IMR-90 (cell line): ENCODE results near the gene DCHS2. TPM values are rescaled to one million over a fixed set of nuclear protein-coding genes. Genes with fewer than 3 reads are reported as not detected.

ENCODE experiments used
- ATAC-seq: fragments of 200-7000 bp; cut with Tn5 transposase; 2 replicates; pipeline ENCODE4 v1.9.1; 2020; ENCODE audit warnings: low read depth, mild to moderate bottlenecking, moderate library complexity
- BruUV-seq: library from RNA; stranded (reverse); fragments of 400-500 nt; replicated peaks from 2 replicates; lab custom pipeline; 2021; lab: Mats Ljungman, UMichigan
- CTCF ChIA-PET: fragments of 300-600 bp; formaldehyde crosslinking; extraction: SDS; loops from one replicate; lab custom pipeline; 2021; ENCODE audit warnings: antibody characterized with exemption; lab: Yijun Ruan, JAX
- POLR2A ChIA-PET: fragments of 300-600 bp; sonication (Branson Sonifier 250); formaldehyde crosslinking; loops from one replicate; lab custom pipeline; 2022; ENCODE audit warnings: antibody characterized with exemption; ENCODE audit not compliant: unreplicated experiment; lab: Charles Lee
- DNase-seq: peaks from one replicate; pipeline ENCODE4 v3.0.0; 2013
- H2AFZ ChIP-seq: replicated peaks from 2 replicates; pipeline ENCODE3; 2013; ENCODE audit warnings: low read length, mild to moderate bottlenecking; ENCODE audit not compliant: poor library complexity
- H2AK5ac ChIP-seq: 2 replicates; pipeline ENCODE4 v1.6.1; 2013; ENCODE audit warnings: low read depth, low read length, inconsistent platforms
- H2AK9ac ChIP-seq: replicated peaks from 2 replicates; pipeline ENCODE3; 2013; ENCODE audit warnings: mild to moderate bottlenecking, low read depth, low read length, moderate library complexity; ENCODE audit not compliant: poor library complexity
- H2BK120ac ChIP-seq: 2 replicates; pipeline ENCODE4 v1.6.1; 2013; ENCODE audit warnings: low read depth, low read length, inconsistent platforms
- H2BK15ac ChIP-seq: 3 replicates; pipeline ENCODE4 v1.6.1; 2013; ENCODE audit warnings: low read depth, low read length, inconsistent platforms
- H2BK20ac ChIP-seq: 2 replicates; pipeline ENCODE4 v1.6.1; 2013; ENCODE audit warnings: low read depth, mild to moderate bottlenecking, inconsistent platforms, low read length, moderate library complexity
- H2BK5ac ChIP-seq: 2 replicates; pipeline ENCODE4 v1.6.1; 2013; ENCODE audit warnings: mild to moderate bottlenecking, low read depth, low read length, inconsistent platforms; ENCODE audit not compliant: poor library complexity, severe bottlenecking
- H3K14ac ChIP-seq: replicated peaks from 2 replicates; pipeline ENCODE4 v1.6.1; 2013; ENCODE audit warnings: low read depth, low read length, inconsistent platforms
- H3K18ac ChIP-seq: 2 replicates; pipeline ENCODE4 v1.6.1; 2013; ENCODE audit warnings: low read depth, low read length, control low read depth
- H3K23ac ChIP-seq: 2 replicates; pipeline ENCODE4 v1.6.1; 2013; ENCODE audit warnings: low read depth, low read length, inconsistent platforms
- H3K27ac ChIP-seq: 2 replicates; pipeline ENCODE4 v1.5.1; 2013; ENCODE audit warnings: mild to moderate bottlenecking, control low read depth, low read length; ENCODE audit not compliant: insufficient read depth
- H3K27me3 ChIP-seq: 2 replicates; pipeline ENCODE4 v1.6.1; 2013; ENCODE audit warnings: low read length; ENCODE audit not compliant: control insufficient read depth, insufficient read depth
- H3K36me3 ChIP-seq: 2 replicates; pipeline ENCODE4 v1.6.1; 2013; ENCODE audit warnings: low read length, mixed read lengths; ENCODE audit not compliant: control insufficient read depth, insufficient read depth
- H3K4ac ChIP-seq: 2 replicates; pipeline ENCODE4 v1.6.1; 2013; ENCODE audit warnings: low read depth, low read length, inconsistent platforms
- H3K4me1 ChIP-seq: 2 replicates; pipeline ENCODE4 v1.6.1; 2013; ENCODE audit warnings: low read length, mixed read lengths; ENCODE audit not compliant: control insufficient read depth, insufficient read depth
- H3K4me2 ChIP-seq: 2 replicates; pipeline ENCODE4 v1.6.1; 2013; ENCODE audit warnings: low read depth, mild to moderate bottlenecking, control low read depth, low read length, moderate library complexity
- H3K4me3 ChIP-seq: 2 replicates; pipeline ENCODE4 v1.5.1; 2013; ENCODE audit warnings: low read depth, mild to moderate bottlenecking, control low read depth, low read length, moderate library complexity; ENCODE audit not compliant: insufficient read depth
- H3K56ac ChIP-seq: 2 replicates; pipeline ENCODE4 v1.6.1; 2013; ENCODE audit warnings: low read length, inconsistent platforms; ENCODE audit not compliant: insufficient read depth; ENCODE audit errors: extremely low read depth
- H3K79me1 ChIP-seq, 2 experiments: 2 replicates each; pipeline ENCODE4 v1.6.1; 2013; ENCODE audit warnings: low read length in 2 of 2, inconsistent platforms in 1 of 2, low read depth in 1 of 2
- H3K9ac ChIP-seq: 2 replicates; pipeline ENCODE4 v1.6.1; 2013; ENCODE audit warnings: low read depth, low read length, control low read depth
- H3K9me1 ChIP-seq: 2 replicates; pipeline ENCODE4 v1.6.1; 2013; ENCODE audit warnings: low read length, inconsistent platforms; ENCODE audit not compliant: insufficient read depth
- H3K9me3 ChIP-seq: 2 replicates; pipeline ENCODE4 v1.6.1; 2013; ENCODE audit warnings: low read length; ENCODE audit not compliant: control insufficient read depth, insufficient read depth
- H4K20me1 ChIP-seq: 2 replicates; pipeline ENCODE4 v1.6.1; 2013; ENCODE audit warnings: low read length, inconsistent platforms; ENCODE audit not compliant: insufficient read depth
- H4K5ac ChIP-seq: 2 replicates; pipeline ENCODE4 v1.6.1; 2013; ENCODE audit warnings: mild to moderate bottlenecking, low read depth, low read length, control low read depth
- H4K8ac ChIP-seq, 2 experiments: 2 replicates each; pipeline ENCODE4 v1.6.1; 2013; ENCODE audit warnings: low read depth in 2 of 2, low read length in 2 of 2, control low read depth in 1 of 2, inconsistent platforms in 1 of 2
- H4K91ac ChIP-seq: 2 replicates; pipeline ENCODE4 v1.6.1; 2013; ENCODE audit warnings: low read depth, low read length, inconsistent platforms; ENCODE audit not compliant: insufficient read depth
- BHLHE40 ChIP-seq: fragments of 150-350 bp; IDR thresholded peaks from 2 replicates; pipeline ENCODE4 v1.6.1; 2016; ENCODE audit warnings: mild to moderate bottlenecking, low read depth, low read length
- CHD1 ChIP-seq: IDR thresholded peaks from 2 replicates; pipeline ENCODE4 v1.6.1; 2012; ENCODE audit warnings: low read depth, low read length, improper control_type of control experiment
- ELK1 ChIP-seq: fragments of 150-350 bp; IDR thresholded peaks from 2 replicates; pipeline ENCODE4 v1.6.1; 2016; ENCODE audit warnings: low read depth, mild to moderate bottlenecking, low read length, moderate library complexity, borderline replicate concordance
- FOS ChIP-seq: fragments of 150-350 bp; IDR thresholded peaks from 2 replicates; pipeline ENCODE4 v1.6.1; 2016; ENCODE audit warnings: low read depth, low read length
- MAFK ChIP-seq: IDR thresholded peaks from 2 replicates; pipeline ENCODE4 v1.6.1; 2012; ENCODE audit warnings: low read depth, low read length, improper control_type of control experiment
- MAZ ChIP-seq: IDR thresholded peaks from 2 replicates; pipeline ENCODE4 v1.6.1; 2012; ENCODE audit warnings: low read depth, mild to moderate bottlenecking, low read length, improper control_type of control experiment, moderate library complexity, borderline replicate concordance
- MXI1 ChIP-seq: IDR thresholded peaks from 2 replicates; pipeline ENCODE4 v1.6.1; 2012; ENCODE audit warnings: low read depth, mild to moderate bottlenecking, low read length, moderate library complexity, borderline replicate concordance
- NFE2L2 ChIP-seq: fragments of 150-350 bp; IDR thresholded peaks from 2 replicates; pipeline ENCODE4 v1.6.1; 2016; ENCODE audit warnings: low read depth, mild to moderate bottlenecking, low read length
- RAD21 ChIP-seq: IDR thresholded peaks from 2 replicates; pipeline ENCODE4 v1.6.1; 2012; ENCODE audit warnings: low read length, improper control_type of control experiment
- RCOR1 ChIP-seq: IDR thresholded peaks from 2 replicates; pipeline ENCODE4 v1.6.1; 2012; ENCODE audit warnings: mild to moderate bottlenecking, low read length, improper control_type of control experiment; ENCODE audit not compliant: insufficient replicate concordance
- RFX5 ChIP-seq: IDR thresholded peaks from 2 replicates; pipeline ENCODE4 v1.8.0; 2012; ENCODE audit warnings: low read depth, mild to moderate bottlenecking, low read length, moderate library complexity
- SMC3 ChIP-seq: fragments of 150-350 bp; IDR thresholded peaks from 2 replicates; pipeline ENCODE4 v1.6.1; 2016; ENCODE audit warnings: low read depth, mild to moderate bottlenecking, antibody characterized with exemption, low read length, moderate library complexity
- WGBS, 2 experiments: methylation state at CpG; one replicate each; pipeline versions ENCODE4 v1.1.5 to v1.1.7; 2013; ENCODE audit warnings: missing lambda C conversion rate in 2 of 2; ENCODE audit not compliant: insufficient read length in 1 of 2; ENCODE audit errors: extremely low coverage in 2 of 2; 5-methylcytosine and 5-hydroxymethylcytosine counted together
- dilution Hi-C: fragments of 300-500 bp; cut with HindIII; formaldehyde crosslinking; loops from one replicate; pipeline ENCODE4 v1.14.3; 2018; ENCODE audit warnings: low sequenced_read_pairs; ENCODE audit not compliant: unreplicated experiment
- in situ Hi-C: fragments of 300-500 bp; cut with MboI; formaldehyde crosslinking; loops from 3 replicates; pipeline ENCODE4 v1.14.3; 2019; ENCODE audit warnings: low sequenced_read_pairs, inconsistent platforms, mixed read lengths
- intact Hi-C: fragments of 100-400 bp; cut with micrococcal nuclease; formaldehyde crosslinking; loops from 2 replicates; pipeline ENCODE4 v1.10.0; 2022
- polyA plus RNA-seq, 3 experiments: library from polyadenylated mRNA; depleted of rRNA; stranded (reverse); fragments of >200 nt; gene quantifications; 2 replicates each; pipeline ENCODE4 v1.2.3, GENCODE V29; 2012; ENCODE audit warnings: low replicate concordance in 1 of 3
- total RNA-seq: library from RNA; depleted of rRNA; stranded (reverse); fragments of >200 nt; gene quantifications from 2 replicates; pipeline ENCODE4 v1.2.3, GENCODE V29; 2012
- TF ChIP-seq, protein P1 (sequence below): fragments of 150-350 bp; IDR thresholded peaks from 2 replicates; pipeline ENCODE4 v1.6.1; 2017; ENCODE audit warnings: mild to moderate bottlenecking, antibody characterized with exemption, low read length, low read depth
- TF ChIP-seq, protein P2 (sequence below): conservative IDR thresholded peaks from 2 replicates; pipeline ENCODE4 v1.5.1; 2012; ENCODE audit warnings: mild to moderate bottlenecking, low read depth, low read length, improper control_type of control experiment

DCHS2 gene
- total and polyA plus RNA-seq, 2 of the 4 experiments (the other 2 are of a cell fraction): not detected

DNA sequence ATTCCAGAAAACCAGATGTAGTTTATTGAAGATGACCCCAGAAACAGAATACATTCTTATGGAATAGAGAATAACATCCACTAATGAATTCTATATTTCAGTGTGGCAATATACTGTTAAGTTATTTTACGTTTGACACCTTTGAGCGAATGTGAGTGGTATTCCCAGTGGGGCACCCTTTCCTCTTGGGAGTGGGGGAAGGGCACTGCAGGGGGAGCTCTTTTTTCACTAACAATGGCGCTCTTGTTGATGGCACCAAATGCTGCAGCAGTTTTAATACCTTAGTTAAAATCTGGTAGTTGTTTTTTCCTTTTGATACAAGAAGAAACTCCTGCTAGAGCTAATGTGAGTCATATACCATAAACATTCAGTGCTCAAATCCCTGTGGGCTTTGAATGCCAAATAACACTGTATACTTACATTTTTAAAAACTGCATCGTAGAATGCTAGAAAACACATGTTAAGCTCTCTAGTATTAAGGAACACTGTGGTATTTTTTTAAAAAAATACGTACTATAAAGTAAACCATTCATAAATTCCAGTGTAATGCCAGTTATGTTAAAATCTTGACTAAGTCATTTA lies 178.5 kb downstream of the DCHS2 start:
- dilution Hi-C loops: no loop called here
- H2BK20ac ChIP-seq: no peak overlapping the region
- H4K20me1 ChIP-seq: no peaks in the 10 kb centered on the region
- ChIA-PET POLR2A (no interaction called here), CTCF (no interaction called here)
- no TSS peak for BruUV-seq
- H2BK5ac ChIP-seq: no peak overlapping the region
- H3K4me3 ChIP-seq: no peak overlapping the region
- no peak overlapping the region for H3K4ac ChIP-seq
- no peak overlapping the region for H4K91ac ChIP-seq
- H3K56ac ChIP-seq: no peak overlapping the region
- DNase-seq: no peak
- no peak overlapping the region for H3K9ac ChIP-seq
- H3K14ac ChIP-seq: no peak overlapping the region
- no peaks in the 10 kb centered on the region for H3K27me3 ChIP-seq
- no peak for TF ChIP-seq ELK1
- no peak for TF ChIP-seq MAZ
- no peak for TF ChIP-seq RCOR1
- TF ChIP-seq NFE2L2: no peak
- TF ChIP-seq CHD1: no peak
- TF ChIP-seq SMC3: no peak
- no peak for TF ChIP-seq RFX5
- no peak for TF ChIP-seq MAFK
- TF ChIP-seq, protein P1, sequence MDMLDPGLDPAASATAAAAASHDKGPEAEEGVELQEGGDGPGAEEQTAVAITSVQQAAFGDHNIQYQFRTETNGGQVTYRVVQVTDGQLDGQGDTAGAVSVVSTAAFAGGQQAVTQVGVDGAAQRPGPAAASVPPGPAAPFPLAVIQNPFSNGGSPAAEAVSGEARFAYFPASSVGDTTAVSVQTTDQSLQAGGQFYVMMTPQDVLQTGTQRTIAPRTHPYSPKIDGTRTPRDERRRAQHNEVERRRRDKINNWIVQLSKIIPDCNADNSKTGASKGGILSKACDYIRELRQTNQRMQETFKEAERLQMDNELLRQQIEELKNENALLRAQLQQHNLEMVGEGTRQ: no peak
- no peak for TF ChIP-seq MXI1
- no peak for TF ChIP-seq RAD21
- TF ChIP-seq FOS: no peak
- TF ChIP-seq, protein P2, sequence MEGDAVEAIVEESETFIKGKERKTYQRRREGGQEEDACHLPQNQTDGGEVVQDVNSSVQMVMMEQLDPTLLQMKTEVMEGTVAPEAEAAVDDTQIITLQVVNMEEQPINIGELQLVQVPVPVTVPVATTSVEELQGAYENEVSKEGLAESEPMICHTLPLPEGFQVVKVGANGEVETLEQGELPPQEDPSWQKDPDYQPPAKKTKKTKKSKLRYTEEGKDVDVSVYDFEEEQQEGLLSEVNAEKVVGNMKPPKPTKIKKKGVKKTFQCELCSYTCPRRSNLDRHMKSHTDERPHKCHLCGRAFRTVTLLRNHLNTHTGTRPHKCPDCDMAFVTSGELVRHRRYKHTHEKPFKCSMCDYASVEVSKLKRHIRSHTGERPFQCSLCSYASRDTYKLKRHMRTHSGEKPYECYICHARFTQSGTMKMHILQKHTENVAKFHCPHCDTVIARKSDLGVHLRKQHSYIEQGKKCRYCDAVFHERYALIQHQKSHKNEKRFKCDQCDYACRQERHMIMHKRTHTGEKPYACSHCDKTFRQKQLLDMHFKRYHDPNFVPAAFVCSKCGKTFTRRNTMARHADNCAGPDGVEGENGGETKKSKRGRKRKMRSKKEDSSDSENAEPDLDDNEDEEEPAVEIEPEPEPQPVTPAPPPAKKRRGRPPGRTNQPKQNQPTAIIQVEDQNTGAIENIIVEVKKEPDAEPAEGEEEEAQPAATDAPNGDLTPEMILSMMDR: no peak
- TF ChIP-seq BHLHE40: no peak
- no peak for ATAC-seq
- intact Hi-C loops: no loop called here
- H3K79me1 ChIP-seq: no peaks in the 10 kb centered on the region
- no peak overlapping the region for H2AK9ac ChIP-seq
- H2AK5ac ChIP-seq: no peak overlapping the region
- H2BK15ac ChIP-seq: no peak overlapping the region
- no peak overlapping the region for H3K27ac ChIP-seq
- H3K4me1 ChIP-seq: no peaks in the 10 kb centered on the region
- H4K5ac ChIP-seq: no peak overlapping the region
- no peaks in the 10 kb centered on the region for H3K9me1 ChIP-seq
- no peak overlapping the region for H3K18ac ChIP-seq
- in situ Hi-C loops: no loop called here
- H3K9me3 ChIP-seq: no peaks in the 10 kb centered on the region
- H2AFZ ChIP-seq: no peak overlapping the region
- H2BK120ac ChIP-seq: no peak overlapping the region
- no CpG with 5 or more reads among the region's 5 CpGs for WGBS, 2 experiments
- H3K4me2 ChIP-seq: no peak overlapping the region
- H4K8ac ChIP-seq: no peak overlapping the region
- H3K36me3 ChIP-seq: no peaks in the 10 kb centered on the region
- no peak overlapping the region for H3K23ac ChIP-seq
